Hippocampal formation (tissue), 2 donors: ENCODE data around the gene ZHX3.
A peak's percentile ranks its signal among the peaks of the same experiment; 100 is the strongest.

Experiments
- DNase-seq, 2 donors: peaks; one replicate each; lab custom pipeline; 2025; lab: John Stamatoyannopoulos, UW

Gene ZHX3

DNA sequence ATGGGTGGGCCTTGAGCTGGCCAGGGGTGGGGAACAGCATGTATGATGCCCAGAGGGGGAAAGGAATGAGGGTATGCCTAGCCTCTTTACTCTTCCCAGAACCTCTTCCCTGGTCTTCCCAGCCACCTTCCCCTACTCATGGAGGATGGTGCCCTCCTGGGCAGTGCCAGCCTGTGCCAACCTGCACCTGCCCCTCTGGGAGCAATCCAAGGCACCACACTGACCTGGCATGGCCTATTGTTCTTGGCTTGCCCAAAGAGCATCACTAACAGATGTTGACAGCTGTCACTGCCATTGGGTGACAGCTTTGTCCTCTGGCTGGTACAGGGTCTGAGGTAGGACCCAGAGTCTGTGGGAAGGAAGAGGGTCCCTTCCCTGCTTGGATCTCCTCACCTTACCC lies 36.0 kb upstream of the ZHX3 start:
- no peak for DNase-seq

DNA sequence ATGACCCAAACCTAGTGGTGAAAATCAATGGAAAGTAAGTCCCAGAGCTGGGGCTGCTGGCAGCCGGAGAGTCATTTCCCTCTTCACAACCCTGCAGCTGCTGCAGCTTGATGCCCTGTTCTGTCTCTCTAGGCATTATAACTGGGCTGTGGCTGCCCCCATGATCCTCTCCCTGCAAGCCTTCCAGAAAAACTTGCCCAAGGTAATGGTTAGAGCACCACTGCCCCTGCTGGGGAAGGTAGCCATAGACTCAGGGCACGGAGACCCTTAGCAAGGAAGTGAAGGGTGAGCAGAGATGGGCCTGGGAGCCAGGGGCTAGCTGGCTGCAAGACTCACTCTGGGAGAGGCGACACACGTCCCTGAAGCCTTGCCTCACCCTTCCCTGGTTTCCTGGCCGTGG lies 35.1 kb upstream of the ZHX3 start:
- no peak for DNase-seq

DNA sequence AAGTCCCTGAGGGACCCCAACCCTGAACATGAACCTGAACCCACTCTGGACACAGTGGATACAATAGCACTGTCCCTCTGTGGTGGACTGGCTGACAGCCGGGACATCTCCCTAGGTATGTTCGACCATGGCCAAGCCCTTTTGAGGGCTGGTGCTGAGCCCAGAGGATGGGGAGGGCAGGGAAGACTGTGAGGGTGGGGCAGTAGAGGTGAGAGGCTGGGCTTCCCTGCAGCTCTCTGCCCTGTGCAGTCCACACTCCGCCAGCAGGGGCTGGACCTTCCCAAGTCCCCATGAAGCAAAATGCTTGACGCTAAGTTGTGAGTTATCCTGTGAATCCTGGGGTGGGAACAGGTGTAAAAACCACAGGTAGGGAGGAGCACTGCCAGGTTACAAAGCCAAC lies 34.6 kb upstream of the ZHX3 start:
- no peak for DNase-seq

DNA sequence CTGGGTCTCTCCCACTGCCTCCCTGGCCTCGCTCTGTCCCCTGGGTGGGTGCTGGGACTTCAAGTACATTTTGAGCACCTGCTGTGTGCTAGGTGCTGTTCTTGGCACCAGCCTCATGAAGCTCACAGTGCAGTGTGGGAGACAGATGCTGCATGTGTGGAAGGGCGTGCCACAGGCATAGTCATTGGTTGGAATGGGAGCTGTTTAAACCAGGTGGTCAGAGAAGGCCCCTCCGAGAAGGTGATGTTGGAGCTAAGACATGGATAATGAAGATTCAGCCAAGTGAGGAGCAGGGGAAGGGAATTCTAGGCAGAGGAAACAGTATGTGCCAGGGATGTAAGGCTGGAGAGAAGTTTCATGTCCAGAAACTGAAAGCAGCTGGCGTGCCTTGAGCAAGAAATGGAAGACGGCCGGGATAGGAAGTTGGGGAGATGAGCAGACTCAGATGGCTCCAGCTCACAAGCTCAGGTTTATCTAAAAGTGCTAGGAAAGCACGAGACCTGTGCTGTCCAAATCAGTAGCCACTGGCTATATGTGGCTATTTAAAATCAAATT lies 33.0 kb upstream of the ZHX3 start:
- DNase-seq, result no peak

DNA sequence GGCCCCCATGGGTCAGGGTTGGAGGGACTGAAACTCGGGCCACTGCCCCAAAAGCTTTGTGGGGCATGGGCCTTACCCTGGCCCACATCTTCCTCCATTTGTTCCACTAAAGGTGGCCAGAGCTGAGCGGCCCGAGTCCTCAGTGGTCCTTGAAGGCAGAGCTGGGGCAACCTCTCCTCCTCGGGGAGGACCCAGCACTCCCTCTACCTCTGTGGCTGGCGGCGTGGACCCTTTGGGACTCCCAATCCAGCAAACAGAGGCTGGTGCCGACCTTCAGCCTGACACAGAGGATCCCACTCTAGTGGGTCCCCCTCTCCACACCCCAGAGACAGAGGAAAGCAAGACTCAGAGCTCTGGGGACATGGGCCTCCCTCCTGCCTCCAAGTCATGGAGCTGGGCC lies 32.4 kb upstream of the ZHX3 start:
- no peak for DNase-seq

DNA sequence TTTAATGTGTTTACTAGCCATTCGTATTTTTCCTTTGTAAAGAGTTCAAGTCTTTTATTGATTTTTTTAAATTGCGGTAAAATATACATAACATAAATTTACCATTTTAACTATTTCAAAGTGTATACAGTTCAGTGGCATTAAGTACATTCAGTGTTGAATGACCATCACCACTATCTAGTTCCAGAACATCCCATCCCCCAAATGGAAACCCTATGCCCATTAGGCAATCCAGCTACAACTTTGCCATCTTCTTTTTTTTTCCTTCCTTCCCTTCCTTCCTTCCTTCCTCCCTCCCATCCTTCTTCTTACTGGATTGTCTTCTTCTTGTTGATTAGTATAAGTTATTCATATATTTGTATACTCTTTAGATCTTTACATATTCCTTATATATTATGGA lies 31.7 kb upstream of the ZHX3 start:
- no peak for DNase-seq

DNA sequence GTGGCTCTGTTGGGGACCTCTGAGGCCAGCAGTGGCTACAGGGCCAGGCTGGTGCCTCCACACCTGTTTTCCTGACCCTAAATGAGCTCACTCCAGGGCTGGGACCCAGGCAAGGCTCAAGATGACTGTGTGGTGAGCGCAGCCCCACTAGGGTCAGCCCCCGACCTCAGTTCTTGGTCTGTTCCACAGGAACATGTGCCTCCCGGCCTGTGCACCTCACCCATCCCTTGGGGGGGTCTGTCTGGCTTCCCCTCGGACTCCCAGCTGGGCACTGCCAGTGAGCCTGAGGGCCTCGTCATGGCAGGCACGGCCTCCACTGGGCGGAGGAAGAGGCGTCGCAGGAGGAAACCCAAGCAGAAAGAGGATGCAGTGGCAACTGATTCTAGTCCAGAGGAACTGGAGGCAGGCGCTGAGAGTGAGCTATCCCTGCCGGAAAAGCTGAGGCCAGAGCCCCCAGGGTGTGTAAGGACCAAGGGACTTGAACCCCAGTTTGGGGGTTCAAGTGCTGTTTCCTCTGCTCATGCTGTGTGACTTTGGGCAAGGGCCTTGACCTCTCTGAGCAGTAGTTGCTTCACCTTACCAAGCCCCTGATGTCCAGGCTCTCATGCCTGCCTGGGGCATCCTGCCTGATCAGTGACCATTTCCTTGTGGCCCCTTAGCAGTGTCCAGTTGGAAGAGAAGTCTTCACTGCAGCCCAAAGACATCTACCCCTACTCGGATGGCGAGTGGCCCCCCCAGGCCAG lies 31.1 kb upstream of the ZHX3 start:
- no peak for DNase-seq

DNA sequence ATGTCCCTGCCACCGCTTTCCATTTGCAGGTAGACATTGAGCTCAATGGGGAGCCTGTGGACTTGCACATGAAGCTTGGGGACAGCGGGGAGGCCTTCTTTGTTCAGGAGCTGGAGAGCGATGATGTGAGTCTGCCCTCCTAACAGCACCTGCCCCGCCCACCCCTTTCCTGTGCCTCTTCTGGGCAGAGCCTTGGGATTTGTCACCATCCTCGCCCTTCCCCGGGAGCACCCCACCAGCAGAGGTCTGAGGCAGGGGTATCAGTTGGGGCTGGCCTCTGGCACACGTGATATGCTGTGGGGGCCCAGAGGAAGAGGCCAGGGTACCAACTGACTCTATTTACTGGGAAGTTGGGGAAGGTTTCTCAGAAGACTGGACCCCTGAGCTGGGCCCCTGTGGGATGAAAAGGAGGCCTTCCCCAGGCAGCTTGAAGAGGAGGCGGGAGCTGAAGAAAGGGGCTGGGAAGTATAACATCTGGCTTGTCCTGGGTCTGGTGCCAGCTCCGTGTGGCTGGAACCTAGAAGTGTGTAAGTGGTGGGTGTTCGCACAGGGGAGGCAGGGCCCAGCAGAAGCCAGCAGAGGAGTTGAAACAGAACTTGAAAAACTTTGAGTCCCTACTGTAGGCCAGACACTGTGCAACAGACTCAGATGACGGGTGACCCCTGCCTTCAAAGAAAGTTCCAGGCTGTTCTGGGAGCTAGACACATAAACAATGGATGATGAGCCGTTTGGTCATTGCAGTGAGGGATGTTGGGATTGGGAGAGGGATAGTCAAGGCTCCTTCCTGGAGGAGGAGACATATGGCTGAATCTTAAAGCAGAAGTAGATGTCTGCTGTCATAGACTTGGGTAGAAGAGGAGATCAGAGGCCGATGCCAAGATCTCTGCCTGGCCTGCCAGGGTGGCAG lies 30.2 kb upstream of the ZHX3 start:
- DNase-seq, result no peak

DNA sequence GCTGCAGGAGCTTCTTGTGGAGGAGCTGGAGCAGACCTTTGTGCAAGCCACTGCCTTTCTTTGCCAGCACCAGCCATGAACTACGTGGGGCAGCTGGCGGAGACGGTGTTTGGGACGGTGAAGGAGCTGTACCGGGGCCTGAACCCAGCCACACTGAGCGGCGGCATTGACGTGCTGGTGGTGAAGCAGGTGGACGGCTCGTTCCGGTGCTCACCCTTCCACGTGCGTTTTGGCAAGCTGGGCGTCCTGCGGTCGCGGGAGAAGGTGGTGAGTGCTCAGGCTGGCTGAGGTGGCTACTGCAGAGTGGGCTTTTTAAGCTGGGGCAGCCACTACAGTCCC lies 28.2 kb upstream of the ZHX3 start:
- DNase-seq, result no peak

DNA sequence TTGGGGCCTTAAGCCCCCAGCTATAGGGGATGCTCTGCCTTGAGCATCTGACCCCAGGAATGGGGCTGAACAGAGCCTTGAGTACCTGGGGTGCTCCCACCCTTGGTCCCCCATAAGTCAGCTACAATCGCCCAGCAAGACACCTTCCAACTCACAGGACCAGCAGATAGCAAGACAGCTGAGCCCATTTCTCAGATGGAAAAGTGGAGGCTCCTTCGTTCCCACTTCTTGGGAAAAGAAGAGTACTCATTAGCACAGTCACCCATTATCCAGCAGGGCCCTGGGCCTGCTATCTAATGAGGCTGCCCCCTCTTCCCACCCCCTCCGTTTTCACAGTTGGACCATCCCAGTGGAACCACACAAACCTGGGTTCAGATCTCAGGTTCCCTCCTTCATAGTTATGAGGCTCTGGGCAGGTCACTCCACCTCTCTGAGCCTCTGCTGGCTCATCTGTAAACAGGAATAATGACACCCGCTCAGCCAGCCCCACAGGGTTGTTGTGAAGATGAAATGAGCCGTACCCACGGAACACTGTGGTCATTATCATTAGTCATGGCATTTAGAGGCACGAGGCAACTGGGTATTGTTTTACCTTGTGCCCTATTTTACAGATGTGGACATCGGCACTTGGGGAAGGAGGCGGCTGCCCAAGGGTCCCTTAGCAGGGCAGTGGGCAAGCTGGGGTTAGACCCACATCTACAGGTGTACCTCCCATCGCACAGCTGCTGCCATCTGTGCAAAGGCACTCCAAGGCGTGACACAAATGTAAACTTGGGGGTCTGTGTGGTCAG lies 27.6 kb upstream of the ZHX3 start:
- DNase-seq, result no peak

DNA sequence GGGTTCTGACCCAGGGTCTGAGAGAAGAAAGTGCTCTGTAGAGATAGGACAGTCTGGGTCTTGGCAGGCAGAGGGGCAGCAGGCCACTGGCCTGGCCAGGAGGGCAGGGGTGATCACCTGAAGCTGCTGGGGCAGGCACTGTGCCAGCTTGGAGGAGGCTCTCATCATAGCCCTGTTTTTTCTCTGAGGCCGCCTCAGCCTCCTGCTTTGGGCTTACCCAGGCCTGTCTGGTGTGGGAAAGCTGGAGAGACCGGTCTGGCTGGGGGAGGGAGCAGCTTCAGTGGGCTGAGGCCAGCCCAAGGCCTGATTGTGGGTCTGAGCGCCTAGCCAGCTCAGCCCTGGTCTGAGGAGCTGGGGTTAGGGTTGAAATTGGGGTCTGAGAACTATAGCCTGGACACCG lies 26.9 kb upstream of the ZHX3 start:
- no peak for DNase-seq

DNA sequence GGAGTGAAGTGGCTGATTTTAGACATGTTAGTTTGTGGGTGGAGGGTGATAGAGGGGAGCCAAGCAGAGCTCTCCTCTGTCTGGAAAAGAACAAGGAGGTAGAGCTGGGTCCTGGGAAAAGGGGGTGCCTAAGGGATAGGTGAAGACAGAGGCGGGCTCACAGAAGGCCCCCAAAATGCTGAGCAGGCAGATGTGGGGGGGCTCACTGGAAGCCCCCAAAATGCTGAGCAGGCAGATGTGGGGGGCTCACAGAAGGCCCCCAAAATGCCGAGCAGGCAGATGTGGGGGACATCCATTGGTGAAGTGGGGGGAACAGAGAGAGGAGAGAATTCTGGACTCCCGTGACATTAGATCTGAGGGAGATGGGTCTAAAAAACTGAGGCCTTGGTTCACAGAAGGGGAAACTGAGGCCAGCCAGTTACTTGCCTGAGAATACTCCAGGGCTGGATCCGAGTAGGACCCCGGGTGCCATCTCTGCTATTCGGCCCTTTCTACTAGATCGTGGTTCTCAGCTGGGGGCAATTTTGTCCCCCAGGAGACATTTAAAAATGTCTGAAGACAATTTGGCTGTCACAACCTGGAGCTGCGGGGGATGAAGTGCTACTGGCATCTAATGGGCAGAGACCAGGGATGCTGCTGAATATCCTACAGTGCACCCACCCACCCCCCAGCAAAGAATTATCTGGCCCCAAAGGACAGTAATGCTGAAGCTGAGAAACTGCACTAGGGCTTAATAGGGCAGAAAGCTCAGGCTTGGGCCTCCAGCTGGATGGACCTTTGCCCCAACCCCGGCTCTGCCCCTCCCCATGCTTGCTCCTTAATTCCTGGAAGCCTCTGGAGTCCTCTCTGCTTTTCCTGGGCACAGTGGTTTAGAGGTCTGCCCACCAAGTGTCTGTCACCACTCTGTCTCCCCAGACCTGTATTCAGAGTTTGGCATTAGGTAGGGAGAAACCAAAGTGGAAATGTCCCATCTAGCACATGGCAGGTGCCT lies 25.2 kb upstream of the ZHX3 start:
- DNase-seq, result no peak

DNA sequence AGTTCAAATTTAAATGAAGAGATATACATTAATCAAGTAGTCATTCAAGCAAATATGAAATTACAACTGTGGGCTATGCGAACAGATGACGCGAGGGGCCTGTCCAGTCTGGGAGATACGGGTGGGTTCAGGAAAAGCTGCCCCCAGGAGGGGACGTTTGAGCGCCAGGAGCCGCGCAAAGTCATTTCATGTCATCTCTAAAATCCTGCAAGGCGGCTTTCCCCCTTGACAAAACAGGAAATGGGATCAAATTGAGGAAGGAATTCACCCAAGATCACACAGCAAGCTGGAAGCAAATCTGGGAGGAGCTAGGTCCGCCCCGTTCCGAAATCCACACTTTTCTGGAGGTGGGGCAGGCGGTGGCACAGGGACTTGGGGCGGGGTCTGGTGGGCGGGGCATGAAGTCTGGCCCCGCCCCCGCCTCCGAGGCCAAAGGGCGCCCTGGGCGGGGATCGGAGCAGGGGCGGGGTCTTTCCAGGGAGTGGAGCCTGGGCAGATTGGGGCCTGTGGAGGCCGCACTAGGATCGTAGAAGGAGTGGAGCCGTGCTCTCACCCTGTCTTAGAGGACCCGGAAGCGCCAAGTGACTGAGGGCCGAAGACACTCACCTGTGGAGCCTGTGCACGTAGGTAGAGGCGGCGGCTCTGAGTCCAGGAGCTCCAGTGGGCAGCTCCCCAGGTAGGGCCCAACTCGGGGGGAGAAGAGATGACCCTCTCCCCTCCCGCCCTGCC lies 23.0 kb upstream of the ZHX3 start, which contains the start of gene LPIN3:
Gene LPIN3 (plus strand): TSS at position 495 of the 729 bp plus-strand sequence. CDS start 4,983 bp downstream, outside the sequence.
- peak in 1 of 2 donors; percentile 3 for DNase-seq

DNA sequence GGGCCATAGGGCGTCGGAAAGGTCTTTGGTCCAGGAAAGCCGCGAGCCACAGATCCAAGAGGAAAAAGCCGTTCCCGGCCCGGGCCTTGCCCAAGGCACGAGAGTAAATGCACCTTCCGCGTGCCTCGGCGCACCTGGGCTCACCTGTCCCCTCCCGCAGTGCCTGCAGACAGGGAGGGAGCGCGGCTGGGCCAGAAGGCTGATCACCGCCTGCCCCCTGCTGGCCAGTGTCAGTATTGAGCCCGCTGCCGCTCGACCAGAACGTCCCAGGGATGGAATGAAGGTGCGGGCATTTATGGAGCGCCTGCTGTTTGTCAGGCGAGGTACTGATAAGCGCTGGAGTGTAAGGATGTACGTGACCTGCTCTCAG lies 22.4 kb upstream of the ZHX3 start:
- DNase-seq, result peak; percentile 41 to 74

DNA sequence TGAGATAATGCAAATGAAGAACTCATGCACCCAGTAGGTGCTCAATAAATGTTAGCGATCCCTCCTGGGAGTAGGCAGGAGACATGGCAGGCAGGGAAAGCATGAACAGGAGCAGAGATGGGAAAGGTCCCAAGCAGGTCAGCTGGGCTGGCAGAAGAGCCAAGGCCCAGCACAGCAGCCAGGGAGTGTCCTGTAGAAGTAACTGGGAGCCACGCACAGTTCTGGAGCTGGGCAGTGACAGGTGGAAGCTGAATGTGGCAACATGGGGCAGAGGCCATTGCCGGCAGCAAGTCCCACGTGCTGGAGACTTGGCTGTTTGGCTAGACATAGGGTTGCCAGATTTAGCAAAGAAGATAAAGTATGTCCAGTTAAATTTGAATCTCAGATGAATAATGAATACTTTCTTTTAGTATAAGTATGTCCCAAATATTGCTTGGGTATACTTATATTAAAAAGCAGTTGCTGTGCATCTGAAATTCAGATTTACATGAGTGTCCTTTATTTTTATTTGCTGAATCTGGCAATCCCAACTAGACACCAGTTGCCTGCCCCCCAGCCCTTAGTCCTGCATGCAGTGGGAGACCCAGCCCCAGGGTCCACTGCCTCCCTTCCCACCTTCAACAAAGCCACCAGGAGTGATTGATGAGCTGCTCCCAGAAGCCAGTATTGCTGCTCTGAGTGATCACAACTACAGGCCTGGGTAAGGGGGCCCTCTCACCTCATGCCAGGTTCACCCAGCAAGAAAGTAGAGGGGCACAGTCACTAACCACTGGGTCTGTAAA lies 19.4 kb upstream of the ZHX3 start:
- DNase-seq, result no peak

DNA sequence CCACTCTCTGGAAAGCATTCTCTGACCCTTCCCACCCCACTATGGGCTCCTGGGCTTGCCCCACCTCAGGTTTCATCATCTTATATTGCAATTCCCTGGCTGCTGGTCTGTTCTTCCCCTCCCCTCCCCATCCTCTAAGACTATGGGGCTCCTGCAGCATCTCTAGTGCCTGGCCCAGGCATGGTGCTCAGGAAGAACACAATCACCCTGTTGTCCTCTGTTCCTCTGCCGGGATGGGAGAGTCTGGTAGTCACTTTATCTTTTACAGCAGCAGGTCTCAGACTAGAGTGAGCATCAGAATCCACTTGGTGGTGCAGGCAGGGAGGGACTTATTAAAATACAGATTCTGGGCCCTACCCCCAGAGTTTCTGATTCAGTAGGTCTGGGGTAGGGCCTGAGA lies 18.1 kb upstream of the ZHX3 start:
- no peak for DNase-seq

DNA sequence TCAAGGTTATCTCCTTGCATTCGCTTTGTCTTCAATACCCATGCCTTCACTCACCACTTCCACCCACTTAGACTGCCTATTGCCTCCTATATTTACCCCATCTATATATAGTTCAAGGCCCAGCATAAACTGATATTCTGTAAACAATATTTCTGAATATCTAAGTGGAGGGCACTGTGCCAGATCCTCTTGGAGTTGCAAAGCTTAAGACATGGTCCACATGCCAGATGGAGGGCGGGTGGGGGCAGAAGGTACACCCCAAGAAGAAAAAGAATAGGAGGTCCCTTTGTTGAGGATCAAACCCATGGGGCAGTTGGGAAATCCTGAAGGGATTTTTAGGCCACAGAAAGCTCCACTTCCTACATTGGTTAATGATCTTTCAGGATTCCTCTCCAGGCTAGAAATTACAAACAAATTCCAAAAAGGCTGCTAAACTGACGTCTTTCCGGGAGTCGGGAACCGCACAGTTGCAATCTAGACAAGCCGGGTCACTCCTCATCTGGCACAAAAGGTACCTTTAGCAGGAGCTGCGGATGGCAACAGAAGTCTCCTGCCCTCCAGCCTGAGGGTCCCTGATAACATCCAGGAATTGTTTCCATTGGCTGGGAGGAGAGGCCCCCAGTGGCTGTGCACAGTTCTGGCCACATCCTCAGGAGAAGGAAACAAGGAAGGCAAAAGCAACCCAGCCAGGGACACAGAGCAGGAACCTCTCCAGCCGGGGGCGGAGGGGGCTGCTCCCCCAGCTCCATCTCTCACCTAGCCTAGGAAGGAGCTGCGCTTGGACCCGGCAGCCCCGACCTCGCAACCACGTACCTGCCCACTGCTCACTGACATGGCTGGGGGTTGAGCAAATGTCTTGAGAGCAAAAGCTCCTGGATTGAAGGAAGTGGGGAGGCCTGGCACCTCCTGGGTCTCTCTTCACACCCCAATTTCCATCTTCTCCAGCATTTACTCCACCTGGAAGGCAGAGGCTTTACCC lies 17.2 kb upstream of the ZHX3 start:
- DNase-seq, result no peak

DNA sequence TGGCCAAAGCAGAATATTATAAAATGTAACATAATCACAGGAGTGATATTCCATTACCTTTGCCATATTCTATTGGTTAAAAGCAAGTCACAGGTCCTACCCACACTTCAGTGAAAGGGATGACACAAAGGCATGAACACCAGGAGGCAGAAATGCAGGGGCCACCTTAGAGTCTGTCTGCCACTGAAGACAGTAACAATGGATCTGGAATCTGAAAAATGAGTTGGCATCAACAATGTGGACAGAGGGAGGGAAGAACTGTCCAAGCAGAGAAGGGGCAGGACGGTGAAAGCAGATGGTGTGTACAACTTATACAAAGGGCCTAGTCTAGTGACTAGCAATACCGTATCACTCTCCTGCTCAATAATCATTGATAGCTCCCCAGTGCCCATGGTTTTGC lies 16.5 kb upstream of the ZHX3 start:
- DNase-seq, result no peak
